ENCODE measurements around the gene DOCK4. TPM values are rescaled to one million over a fixed set of nuclear protein-coding genes. Genes with fewer than 3 reads are reported as not detected.
A peak's percentile ranks its signal among the peaks of the same experiment; 100 is the strongest.

DOCK4 gene
- total RNA-seq, 4 donors from 2014 or later = 9.9 to 30.9 (median 13.7) TPM

- peaks cover 0 to 34% (median 0%) of the 10 kb centered on the region in 3 donors for H3K36me3 ChIP-seq
- intact Hi-C loops (cut with DNase I) = loop anchor here (5.0 kb wide), 1 partner anchor 97 kb away; no protein-coding TSS in a partner anchor
- no peak overlapping the region for H3K27ac ChIP-seq
- H3K4me1 ChIP-seq = no peaks in the 10 kb centered on the region
- TF ChIP-seq POLR2A (IDR thresholded peaks at IDR 0.05) (no peak), CTCF (IDR thresholded peaks at IDR 0.05) (no peak)
- no peak overlapping the region for H3K4me3 ChIP-seq
- WGBS, 2 donors = 89 to 91% methylated on average over 6 of the region's 6 CpGs
- H3K27me3 ChIP-seq = no peaks in the 10 kb centered on the region
- DNase-seq = no peak
- H3K9me3 ChIP-seq = no peaks in the 10 kb centered on the region
Measured at GRCh38 chr7:111755383-111755782, 450.8 kb downstream of the DOCK4 start.

GRCh38 chr7:111753968-111754367 lies 452.2 kb downstream of the DOCK4 start:
- Histone ChIP-seq H3K9me3 (no peaks in the 10 kb centered on the region), H3K36me3 (peaks cover 0 to 22% (median 0%) of the 10 kb centered on the region in 3 donors), H3K27ac (no peak overlapping the region), H3K27me3 (no peaks in the 10 kb centered on the region), H3K4me3 (no peak overlapping the region), H3K4me1 (no peaks in the 10 kb centered on the region)
- TF ChIP-seq POLR2A (IDR thresholded peaks at IDR 0.05) (no peak), CTCF (IDR thresholded peaks at IDR 0.05) (no peak)
- WGBS, 2 donors = 64 to 87% methylated on average over 3 of the region's 3 CpGs
- intact Hi-C loops (cut with DNase I) = no loop called here
- DNase-seq = no peak

- 23 to 24% methylated on average over 4 of the region's 4 CpGs for WGBS, 2 donors
- Histone ChIP-seq H3K36me3 (peaks cover 0 to 9% (median 0%) of the 10 kb centered on the region in 3 donors), H3K27ac (no peak overlapping the region), H3K9me3 (no peaks in the 10 kb centered on the region), H3K27me3 (no peaks in the 10 kb centered on the region), H3K4me1 (no peaks in the 10 kb centered on the region), H3K4me3 (no peak overlapping the region)
- peak in 5 of 6 experiments; percentile 47 to 78 (median 68) for TF ChIP-seq CTCF (IDR thresholded peaks at IDR 0.05)
- no peak for TF ChIP-seq POLR2A (IDR thresholded peaks at IDR 0.05)
- intact Hi-C loops (cut with DNase I) = no loop called here
- DNase-seq = no peak
Measured at GRCh38 chr7:111752022-111752582, 454.1 kb downstream of the DOCK4 start.

- H3K4me3 ChIP-seq = no peak overlapping the region
- no peak overlapping the region for H3K27ac ChIP-seq
- H3K36me3 ChIP-seq = peaks cover 0 to 9% (median 0%) of the 10 kb centered on the region in 3 donors
- H3K4me1 ChIP-seq = no peaks in the 10 kb centered on the region
- WGBS, 2 donors = 91% methylated on average over 2 of the region's 2 CpGs
- no peaks in the 10 kb centered on the region for H3K27me3 ChIP-seq
- intact Hi-C loops (cut with DNase I) = no loop called here
- H3K9me3 ChIP-seq = no peaks in the 10 kb centered on the region
- no peak for DNase-seq
- TF ChIP-seq CTCF (IDR thresholded peaks at IDR 0.05) = no peak
- no peak for TF ChIP-seq POLR2A (IDR thresholded peaks at IDR 0.05)
Measured at GRCh38 chr7:111750878-111751277, 455.3 kb downstream of the DOCK4 start.

- Histone ChIP-seq H3K36me3 (peaks cover 0 to 9% (median 0%) of the 10 kb centered on the region in 3 donors), H3K9me3 (no peaks in the 10 kb centered on the region), H3K4me3 (no peak overlapping the region), H3K4me1 (no peaks in the 10 kb centered on the region), H3K27ac (no peak overlapping the region), H3K27me3 (no peaks in the 10 kb centered on the region)
- no peak for TF ChIP-seq CTCF (IDR thresholded peaks at IDR 0.05)
- TF ChIP-seq POLR2A (IDR thresholded peaks at IDR 0.05) = no peak
- WGBS, 2 donors = 79 to 84% methylated on average over 4 of the region's 4 CpGs
- no peak for DNase-seq
- intact Hi-C loops (cut with DNase I) = no loop called here
Measured at GRCh38 chr7:111750228-111750627, 456.0 kb downstream of the DOCK4 start.

Measured in esophagus squamous epithelium (tissue), 5 donors.